Psoas muscle (tissue), 8 donors: Measurements from ENCODE around the gene CARHSP1. TPM values are rescaled to one million over a fixed set of nuclear protein-coding genes. Genes with fewer than 3 reads are reported as not detected.

Experiments used
- ATAC-seq, 4 donors: fragments of 200-7000 bp; cut with Tn5 transposase; one replicate each; pipeline ENCODE4 v1.9.1; 2020; ENCODE audit warnings: moderate library complexity in 3 of 4, mild to moderate bottlenecking in 2 of 4
- DNase-seq, 2 donors: peaks; one replicate each; pipeline ENCODE4 v3.0.0-alpha.2; 2020
- H3K27ac ChIP-seq: fragments of 200-600 bp; one replicate; pipeline ENCODE4 v1.8.0; 2022
- H3K27me3 ChIP-seq, 3 donors: fragments of 200-600 bp in 1 of 3; one replicate each; pipeline versions ENCODE4 v1.6.1 to v1.8.0; 2013 to 2022; ENCODE audit warnings: low read length in 2 of 3, mild to moderate bottlenecking in 2 of 3, moderate library complexity in 1 of 3; ENCODE audit not compliant: insufficient read depth in 3 of 3
- H3K36me3 ChIP-seq, 2 donors: fragments of 200-600 bp in 1 of 2; one replicate each; pipeline versions ENCODE4 v1.6.1 to v1.8.0; 2013 to 2022; ENCODE audit warnings: low read depth in 1 of 2, mild to moderate bottlenecking in 1 of 2, moderate library complexity in 1 of 2; ENCODE audit not compliant: insufficient read depth in 1 of 2
- H3K4me1 ChIP-seq: fragments of 200-600 bp; one replicate; pipeline ENCODE4 v1.8.0; 2022
- H3K4me3 ChIP-seq: fragments of 200-600 bp; one replicate; pipeline ENCODE4 v1.8.0; 2022; ENCODE audit warnings: mild to moderate bottlenecking
- H3K9me3 ChIP-seq: fragments of 200-600 bp; one replicate; pipeline ENCODE4 v1.8.0; 2022
- CTCF ChIP-seq: fragments of 200-600 bp; IDR thresholded peaks from one replicate; pipeline ENCODE4 v1.8.0; 2022; ENCODE audit warnings: antibody characterized with exemption
- WGBS, 3 donors: extraction: QIAGEN DNeasy Blood & Tissue Kit; methylation state at CpG; one replicate each; pipeline versions ENCODE4 v1.1.6 to v1.1.7; 2013; 5-methylcytosine and 5-hydroxymethylcytosine counted together
- intact Hi-C, 2 donors: fragments of 100-400 bp; cut with DNase I; formaldehyde crosslinking; loops; one replicate each; pipeline versions ENCODE4 v1.11.0 to v1.14.2; 2022
- polyA plus RNA-seq, 3 donors: library from polyadenylated mRNA; stranded (reverse); fragments of 200-250 nt; gene quantifications; one replicate each; pipeline ENCODE4 v1.2.3, GENCODE V29; 2013
- total RNA-seq, 4 donors: library from RNA; stranded (reverse); fragmentation: NEBNext Ultra II Directional in 2 of 4; extraction: Animal tissue kit (Norgen Biotek cat#: 25700) in 2 of 4; gene quantifications; one replicate each; pipeline versions ENCODE4 v1.2.1 to v1.2.4, GENCODE V29; 2021 to 2023
- donor health status: healthy with polysubstance abuse.
- donor health status: DM: no; HTN: no; CAD: no; lungs with moderate emphysema.
- donor health status: Bipolar disorder and iron deficiency.
- donor health status: healthy.
- donor health status: DM: yes; HTN: yes; CAD: no.
- donor health status: DM: no; HTN: no; CAD: no.
- donor health status: DM: no; HTN: no; CAD: no.
- donor health status: DM: yes; HTN: yes; CAD: no.

Gene CARHSP1
- total and polyA plus RNA-seq, 7 donors = 9.8 to 23.0 (median 16.6) TPM

- Histone ChIP-seq H3K27me3 (no peaks in the 10 kb centered on the region), H3K4me1 (peaks cover 43% of the 10 kb centered on the region), H3K9me3 (no peaks in the 10 kb centered on the region), H3K27ac (no peak overlapping the region), H3K4me3 (no peak overlapping the region), H3K36me3 (peaks cover 0 to 63% of the 10 kb centered on the region in 2 donors)
- DNase-seq (no peak), ATAC-seq (no peak)
- intact Hi-C loops = loop anchor here in 1 of 2 donors (5.0 to 10.0 kb wide), 2 partner anchors 117 to 224 kb away; no protein-coding TSS in a partner anchor
- no peak for TF ChIP-seq CTCF
- WGBS, 3 donors = 82 to 86% (median 83%) methylated on average over 5 of the region's 5 CpGs
Observed at GRCh38 chr16:8890549-8890921, 21.7 kb upstream of the CARHSP1 start.

- H3K4me1 ChIP-seq = peaks cover 48% of the 10 kb centered on the region
- H3K9me3 ChIP-seq = no peaks in the 10 kb centered on the region
- DNase-seq = no peak
- H3K4me3 ChIP-seq = no peak overlapping the region
- H3K27ac ChIP-seq = no peak overlapping the region
- TF ChIP-seq CTCF = no peak
- H3K27me3 ChIP-seq = no peaks in the 10 kb centered on the region
- H3K36me3 ChIP-seq = peaks cover 0 to 58% of the 10 kb centered on the region in 2 donors
- no peak for ATAC-seq
- intact Hi-C loops = loop anchor here (5.0 to 10.0 kb wide), 5 partner anchors 93 to 225 kb away; partner anchors contain the start of genes PMM2 (in 2 of the 2), TMEM186 (in 2 of the 2) and HAPSTR1 (in 1 of the 2)
- WGBS, 3 donors = 78 to 83% (median 80%) methylated on average over 14 of the region's 14 CpGs
Observed at GRCh38 chr16:8889893-8890548, 21.2 kb upstream of the CARHSP1 start.

- WGBS, 3 donors = 83 to 86% (median 83%) methylated on average over 20 to 23 of the region's 23 CpGs
- no peak overlapping the region for H3K4me3 ChIP-seq
- intact Hi-C loops = loop anchor here (5.0 to 10.0 kb wide), 3 partner anchors 92 to 206 kb away; partner anchors contain the start of genes PMM2 (in 2 of the 2), TMEM186 (in 2 of the 2) and HAPSTR1 (in 1 of the 2)
Observed at GRCh38 chr16:8888951-8889892, 20.4 kb upstream of the CARHSP1 start.

More at GRCh38 chr16:8888951-8889892, 20.4 kb upstream of the CARHSP1 start:
- H3K4me1 ChIP-seq = peaks cover 54% of the 10 kb centered on the region
- DNase-seq (no peak), ATAC-seq (no peak)
- H3K27me3 ChIP-seq = no peaks in the 10 kb centered on the region
- H3K36me3 ChIP-seq = peaks cover 0 to 50% of the 10 kb centered on the region in 2 donors
- no peaks in the 10 kb centered on the region for H3K9me3 ChIP-seq
- H3K27ac ChIP-seq = peak overlapping the region; percentile 76
- TF ChIP-seq CTCF = no peak
